Panc1 (cell line): ENCODE results near the gene VASN. TPM values are rescaled to one million over a fixed set of nuclear protein-coding genes. Genes with fewer than 3 reads are reported as not detected.

Experiments
- ATAC-seq: fragments of 200-7000 bp; cut with Tn5 transposase; 2 replicates; pipeline ENCODE4 v1.9.1; 2020; ENCODE audit warnings: mild to moderate bottlenecking, moderate library complexity
- BruUV-seq: library from RNA; stranded (reverse); fragments of 400-500 nt; replicated peaks from 2 replicates; lab custom pipeline; 2021; lab: Mats Ljungman, UMichigan
- CTCF ChIA-PET: fragments of 300-600 bp; sonication (Branson Sonifier 250); formaldehyde crosslinking; loops from one replicate; lab custom pipeline; 2022; ENCODE audit warnings: antibody characterized with exemption; lab: Charles Lee
- POLR2A ChIA-PET: fragments of 300-600 bp; sonication (Branson Sonifier 250); formaldehyde crosslinking; loops from one replicate; lab custom pipeline; 2022; ENCODE audit warnings: antibody characterized with exemption; lab: Charles Lee
- DNase-seq: peaks from one replicate; pipeline ENCODE4 v3.0.0-alpha.2; 2010; ENCODE audit warnings: low read depth, low spot score
- H3K27ac ChIP-seq: 2 replicates; pipeline ENCODE4 v1.5.1; 2011; ENCODE audit warnings: mild to moderate bottlenecking, low read length, inconsistent platforms
- H3K27me3 ChIP-seq: fragments of 200-500 bp; sonication (Bioruptor generic); 2 replicates; pipeline ENCODE4 v1.6.0; 2014; ENCODE audit warnings: low read length, inconsistent platforms; ENCODE audit not compliant: control insufficient read depth, insufficient read depth
- H3K36me3 ChIP-seq: fragments of 200-500 bp; sonication (Bioruptor generic); 2 replicates; pipeline ENCODE4 v1.5.1; 2014; ENCODE audit warnings: inconsistent platforms, mild to moderate bottlenecking, low read length, moderate library complexity; ENCODE audit not compliant: control insufficient read depth, insufficient read depth
- H3K4me1 ChIP-seq: 2 replicates; pipeline ENCODE4 v1.5.1; 2011; ENCODE audit warnings: inconsistent platforms, mild to moderate bottlenecking, low read length, moderate library complexity; ENCODE audit not compliant: control insufficient read depth, insufficient read depth
- H3K4me3 ChIP-seq, 2 experiments: 2 replicates each; pipeline ENCODE4 v1.5.1; 2011 to 2012; ENCODE audit warnings: low read depth in 2 of 2, low read length in 2 of 2, mild to moderate bottlenecking in 2 of 2, inconsistent platforms in 1 of 2, moderate library complexity in 1 of 2
- H3K9me3 ChIP-seq: fragments of 200-500 bp; sonication (Bioruptor generic); 2 replicates; pipeline ENCODE4 v1.5.1; 2014; ENCODE audit warnings: low read depth, mild to moderate bottlenecking, inconsistent platforms, low read length, moderate library complexity; ENCODE audit not compliant: control insufficient read depth, insufficient read depth
- POLR2AphosphoS5 ChIP-seq: IDR thresholded peaks from 2 replicates; pipeline ENCODE4 v1.6.1; 2012; ENCODE audit warnings: mild to moderate bottlenecking, low read depth, low read length, moderate library complexity
- SIN3A ChIP-seq: IDR thresholded peaks from 2 replicates; pipeline ENCODE4 v1.6.1; 2012; ENCODE audit warnings: low read depth, mild to moderate bottlenecking, low read length, moderate library complexity, borderline replicate concordance; ENCODE audit not compliant: insufficient read depth
- TCF7L2 ChIP-seq: IDR thresholded peaks from 2 replicates; pipeline ENCODE4 v1.6.1; 2011; ENCODE audit warnings: mild to moderate bottlenecking, low read depth, low read length, inconsistent platforms
- in situ Hi-C: cut with HindIII; loops from 2 replicates; pipeline ENCODE4 v1.10.0; 2016; ENCODE audit warnings: low sequenced_read_pairs, low pct_unique_long_range_greater_than_20kb
- intact Hi-C: fragments of 100-400 bp; cut with micrococcal nuclease; formaldehyde crosslinking; loops from one replicate; pipeline ENCODE4 v1.10.0; 2022; ENCODE audit not compliant: unreplicated experiment
- total RNA-seq: library from RNA; stranded (reverse); gene quantifications from one replicate; pipeline ENCODE4 v1.2.1, GENCODE V29; 2021; ENCODE audit not compliant: unreplicated experiment
- TF ChIP-seq, protein P1 (sequence below), 2 experiments: IDR thresholded peaks; 2 replicates each; pipeline ENCODE4 v1.6.1; 2011 to 2012; ENCODE audit warnings: low read depth in 2 of 2, control low read depth in 1 of 2, low read length in 1 of 2, mild to moderate bottlenecking in 1 of 2, moderate library complexity in 1 of 2; ENCODE audit not compliant: insufficient read depth in 1 of 2
- TF ChIP-seq, protein P2 (sequence below): fragments of 450-650 bp; IDR thresholded peaks from 2 replicates; pipeline ENCODE4 v1.5.1; 2017; ENCODE audit warnings: mild to moderate bottlenecking

The VASN gene
- total RNA-seq, 1 experiment from 2014 or later: 33.5 TPM

DNA sequence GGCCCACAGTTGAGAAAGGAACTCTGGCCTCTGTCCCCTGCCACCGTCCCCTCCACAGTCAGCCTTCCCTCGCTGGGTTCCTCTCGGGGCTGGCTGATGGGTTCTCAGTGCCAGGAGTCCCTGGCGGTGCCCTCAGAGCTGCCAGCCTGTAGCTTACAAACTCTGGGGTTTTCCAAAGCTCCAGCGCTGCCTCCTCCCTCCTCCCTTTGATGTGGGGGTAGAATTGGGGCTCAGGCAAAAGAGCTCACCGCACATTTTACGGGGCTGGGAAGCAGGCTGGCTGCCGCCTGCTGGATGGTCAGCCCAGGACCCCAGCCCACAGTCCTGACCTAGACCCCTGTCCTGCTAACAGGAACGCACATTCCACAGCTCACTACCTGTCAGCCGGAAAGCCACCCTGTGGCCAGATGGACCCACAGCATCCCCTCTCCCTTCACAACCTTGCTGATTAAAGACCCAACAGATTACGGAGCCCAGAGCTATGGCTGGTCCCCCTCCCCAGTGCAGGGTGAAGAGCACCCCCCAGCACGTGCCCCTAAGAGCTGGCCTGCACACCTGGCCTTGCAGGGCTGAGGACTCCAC is 6.0 kb downstream of the VASN start:
- no TSS peak for BruUV-seq
- peak overlapping the region; percentile 82 for H3K27ac ChIP-seq
- H3K4me3 ChIP-seq: no peak overlapping the region
- H3K9me3 ChIP-seq: no peaks in the 10 kb centered on the region
- H3K27me3 ChIP-seq: no peaks in the 10 kb centered on the region
- CTCF ChIA-PET: interaction anchor here (1.0 to 2.5 kb wide), 4 partner anchors 16 to 25 kb away, joined by 3 to 8 read pairs (median 4); no protein-coding TSS in a partner anchor
- DNase-seq: no peak
- intact Hi-C loops: no loop called here
- peak; percentile 43 for ATAC-seq
- in situ Hi-C loops: no loop called here
- H3K36me3 ChIP-seq: no peaks in the 10 kb centered on the region
- POLR2A ChIA-PET: no interaction called here
- TF ChIP-seq POLR2AphosphoS5: 0 out of 2 replicates have a peak, but pooled peaks have one; percentile 36
- no peak for TF ChIP-seq TCF7L2
- TF ChIP-seq, protein P1, sequence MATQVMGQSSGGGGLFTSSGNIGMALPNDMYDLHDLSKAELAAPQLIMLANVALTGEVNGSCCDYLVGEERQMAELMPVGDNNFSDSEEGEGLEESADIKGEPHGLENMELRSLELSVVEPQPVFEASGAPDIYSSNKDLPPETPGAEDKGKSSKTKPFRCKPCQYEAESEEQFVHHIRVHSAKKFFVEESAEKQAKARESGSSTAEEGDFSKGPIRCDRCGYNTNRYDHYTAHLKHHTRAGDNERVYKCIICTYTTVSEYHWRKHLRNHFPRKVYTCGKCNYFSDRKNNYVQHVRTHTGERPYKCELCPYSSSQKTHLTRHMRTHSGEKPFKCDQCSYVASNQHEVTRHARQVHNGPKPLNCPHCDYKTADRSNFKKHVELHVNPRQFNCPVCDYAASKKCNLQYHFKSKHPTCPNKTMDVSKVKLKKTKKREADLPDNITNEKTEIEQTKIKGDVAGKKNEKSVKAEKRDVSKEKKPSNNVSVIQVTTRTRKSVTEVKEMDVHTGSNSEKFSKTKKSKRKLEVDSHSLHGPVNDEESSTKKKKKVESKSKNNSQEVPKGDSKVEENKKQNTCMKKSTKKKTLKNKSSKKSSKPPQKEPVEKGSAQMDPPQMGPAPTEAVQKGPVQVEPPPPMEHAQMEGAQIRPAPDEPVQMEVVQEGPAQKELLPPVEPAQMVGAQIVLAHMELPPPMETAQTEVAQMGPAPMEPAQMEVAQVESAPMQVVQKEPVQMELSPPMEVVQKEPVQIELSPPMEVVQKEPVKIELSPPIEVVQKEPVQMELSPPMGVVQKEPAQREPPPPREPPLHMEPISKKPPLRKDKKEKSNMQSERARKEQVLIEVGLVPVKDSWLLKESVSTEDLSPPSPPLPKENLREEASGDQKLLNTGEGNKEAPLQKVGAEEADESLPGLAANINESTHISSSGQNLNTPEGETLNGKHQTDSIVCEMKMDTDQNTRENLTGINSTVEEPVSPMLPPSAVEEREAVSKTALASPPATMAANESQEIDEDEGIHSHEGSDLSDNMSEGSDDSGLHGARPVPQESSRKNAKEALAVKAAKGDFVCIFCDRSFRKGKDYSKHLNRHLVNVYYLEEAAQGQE (IDR thresholded peaks at IDR 0.05; ENCODE audit: insufficient read depth in 1 of 2, low read depth in 2 of 2, low read length in 1 of 2): no peak
- TF ChIP-seq, protein P2, sequence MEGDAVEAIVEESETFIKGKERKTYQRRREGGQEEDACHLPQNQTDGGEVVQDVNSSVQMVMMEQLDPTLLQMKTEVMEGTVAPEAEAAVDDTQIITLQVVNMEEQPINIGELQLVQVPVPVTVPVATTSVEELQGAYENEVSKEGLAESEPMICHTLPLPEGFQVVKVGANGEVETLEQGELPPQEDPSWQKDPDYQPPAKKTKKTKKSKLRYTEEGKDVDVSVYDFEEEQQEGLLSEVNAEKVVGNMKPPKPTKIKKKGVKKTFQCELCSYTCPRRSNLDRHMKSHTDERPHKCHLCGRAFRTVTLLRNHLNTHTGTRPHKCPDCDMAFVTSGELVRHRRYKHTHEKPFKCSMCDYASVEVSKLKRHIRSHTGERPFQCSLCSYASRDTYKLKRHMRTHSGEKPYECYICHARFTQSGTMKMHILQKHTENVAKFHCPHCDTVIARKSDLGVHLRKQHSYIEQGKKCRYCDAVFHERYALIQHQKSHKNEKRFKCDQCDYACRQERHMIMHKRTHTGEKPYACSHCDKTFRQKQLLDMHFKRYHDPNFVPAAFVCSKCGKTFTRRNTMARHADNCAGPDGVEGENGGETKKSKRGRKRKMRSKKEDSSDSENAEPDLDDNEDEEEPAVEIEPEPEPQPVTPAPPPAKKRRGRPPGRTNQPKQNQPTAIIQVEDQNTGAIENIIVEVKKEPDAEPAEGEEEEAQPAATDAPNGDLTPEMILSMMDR: no peak; the same call in 1 of the 2 replicates
- TF ChIP-seq SIN3A: no peak
- H3K4me1 ChIP-seq: peaks cover 73% of the 10 kb centered on the region

DNA sequence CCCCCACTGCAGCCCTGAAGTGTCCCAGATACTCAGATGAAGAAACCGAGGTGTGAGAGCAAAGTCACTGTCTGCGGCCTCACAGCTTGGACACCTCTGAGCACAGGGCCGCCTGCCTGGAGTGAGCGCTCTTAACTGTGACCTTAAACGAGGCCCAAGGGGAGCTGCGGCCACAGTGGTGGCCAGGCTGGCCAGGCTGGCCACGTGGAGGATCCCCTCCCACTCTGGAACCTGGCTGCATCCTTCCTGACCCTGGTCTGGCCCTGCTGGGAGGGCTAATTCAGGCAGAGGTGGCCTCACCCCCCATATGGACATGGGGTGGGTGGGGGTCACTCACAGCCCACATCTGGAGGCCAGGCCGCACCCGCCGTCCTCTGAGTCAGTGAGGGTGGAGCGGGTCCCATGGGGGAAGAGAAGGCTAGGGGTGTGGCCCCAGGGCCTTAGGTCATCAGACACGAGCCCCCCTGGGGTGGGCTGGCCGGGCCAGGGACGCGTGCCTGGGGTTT is 6.6 kb downstream of the VASN start:
- no TSS peak for BruUV-seq
- Histone ChIP-seq H3K27me3 (no peaks in the 10 kb centered on the region), H3K27ac (peak overlapping the region; percentile 82), H3K4me1 (peaks cover 68% of the 10 kb centered on the region), H3K36me3 (no peaks in the 10 kb centered on the region), H3K9me3 (no peaks in the 10 kb centered on the region), H3K4me3 (no peak overlapping the region)
- CTCF ChIA-PET: interaction anchor here (1.0 to 2.5 kb wide), 4 partner anchors 15 to 24 kb away, joined by 3 to 8 read pairs (median 4); no protein-coding TSS in a partner anchor
- ATAC-seq (no peak), DNase-seq (no peak)
- intact Hi-C loops: no loop called here
- in situ Hi-C loops: no loop called here
- TF ChIP-seq SIN3A (no peak), POLR2AphosphoS5 (no peak), TCF7L2 (no peak)
- TF ChIP-seq, protein P1 (IDR thresholded peaks at IDR 0.05; ENCODE audit: insufficient read depth in 1 of 2, low read depth in 2 of 2, low read length in 1 of 2): no peak
- TF ChIP-seq, protein P2: no peak
- POLR2A ChIA-PET: no interaction called here
